Right lobe of liver (tissue), 6 donors: ENCODE data around the gene IGSF9B. TPM values are rescaled to one million over a fixed set of nuclear protein-coding genes. Genes with fewer than 3 reads are reported as not detected.
A peak's percentile ranks its signal among the peaks of the same experiment; 100 is the strongest.

ENCODE experiments used
- ATAC-seq, 4 donors: fragments of 200-7000 bp; cut with Tn5 transposase; one replicate each; pipeline ENCODE4 v1.9.1; 2020; ENCODE audit warnings: mild to moderate bottlenecking in 4 of 4, moderate library complexity in 4 of 4
- DNase-seq, 3 donors: peaks; one replicate each; pipeline ENCODE4 v3.0.0-alpha.2; 2020
- H3K27ac ChIP-seq, 3 donors: fragments of 200-600 bp; one replicate each; pipeline ENCODE4 v1.8.0; 2022
- H3K27me3 ChIP-seq, 2 donors: fragments of 200-600 bp; one replicate each; pipeline ENCODE4 v1.8.0; 2022
- H3K36me3 ChIP-seq, 4 donors: fragments of 200-600 bp; sonication (generic) in 1 of 4; one replicate each; pipeline versions ENCODE4 v1.5.1 to v1.8.0; 2017 to 2022; ENCODE audit warnings: control low read depth in 1 of 4
- H3K4me1 ChIP-seq, 4 donors: fragments of 200-600 bp; sonication (generic) in 1 of 4; one replicate each; pipeline versions ENCODE4 v1.5.1 to v1.8.0; 2017 to 2022; ENCODE audit warnings: control low read depth in 1 of 4
- H3K4me3 ChIP-seq, 3 donors: fragments of 200-600 bp; one replicate each; pipeline ENCODE4 v1.8.0; 2022
- H3K9me3 ChIP-seq, 4 donors: fragments of 200-600 bp; sonication (generic) in 1 of 4; one replicate each; pipeline versions ENCODE4 v1.5.1 to v1.8.0; 2017 to 2022; ENCODE audit warnings: control low read depth in 1 of 4
- POLR2A ChIP-seq: fragments of 450-650 bp; IDR thresholded peaks from one replicate; pipeline ENCODE4 v1.6.1; 2017; ENCODE audit warnings: antibody characterized with exemption, mild to moderate bottlenecking
- WGBS: methylation state at CpG from one replicate; pipeline ENCODE4 v1.1.6; 2018; ENCODE audit warnings: low coverage, low lambda C conversion rate; ENCODE audit not compliant: insufficient coverage; ENCODE audit errors: missing lambda C conversion rate; 5-methylcytosine and 5-hydroxymethylcytosine counted together
- intact Hi-C, 2 donors: fragments of 100-400 bp; cut with DNase I; formaldehyde crosslinking; loops; one replicate each; pipeline versions ENCODE4 v1.11.2 to v1.14.1; 2022
- total RNA-seq, 6 experiments: library from RNA; depleted of rRNA in 2 of 6; stranded (reverse); fragments of >200 nt in 2 of 6; fragmentation: NEBNext Ultra II Directional in 3 of 6; extraction: Animal tissue kit (Norgen Biotek cat#: 25700) in 3 of 6; gene quantifications; one replicate each; pipeline versions ENCODE4 v1.1.0 to v1.2.4, GENCODE V29; 2016 to 2023
- TF ChIP-seq, protein P1 (sequence below), 4 donors: fragments of 200-600 bp in 3 of 4; fragments of 450-650 bp in 1 of 4; IDR thresholded peaks; one replicate each; pipeline versions ENCODE4 v1.5.1 to v1.8.0; 2016 to 2022; ENCODE audit warnings: antibody characterized with exemption in 4 of 4, mild to moderate bottlenecking in 2 of 4
- donor health status: DM: no; HTN: yes; CAD: no.
- donor health status: DM: no; HTN: no; CAD: no.
- donor health status: DM: no; HTN: no; CAD: no.
- donor health status: DM: no; HTN: yes; CAD: no.
- donor health status: DM: no; HTN: yes; CAD: no.

IGSF9B gene
- total RNA-seq, 6 experiments from 2014 or later: 0.15 to 0.23 TPM; not detected in 4

- H3K9me3 ChIP-seq: no peaks in the 10 kb centered on the region
- H3K27ac ChIP-seq: no peak overlapping the region
- 69% methylated on average over 6 of the region's 6 CpGs for WGBS
- no peak overlapping the region for H3K4me3 ChIP-seq
- ATAC-seq: no peak
- H3K27me3 ChIP-seq: no peaks in the 10 kb centered on the region
- no peak for DNase-seq
- TF ChIP-seq, protein P1, sequence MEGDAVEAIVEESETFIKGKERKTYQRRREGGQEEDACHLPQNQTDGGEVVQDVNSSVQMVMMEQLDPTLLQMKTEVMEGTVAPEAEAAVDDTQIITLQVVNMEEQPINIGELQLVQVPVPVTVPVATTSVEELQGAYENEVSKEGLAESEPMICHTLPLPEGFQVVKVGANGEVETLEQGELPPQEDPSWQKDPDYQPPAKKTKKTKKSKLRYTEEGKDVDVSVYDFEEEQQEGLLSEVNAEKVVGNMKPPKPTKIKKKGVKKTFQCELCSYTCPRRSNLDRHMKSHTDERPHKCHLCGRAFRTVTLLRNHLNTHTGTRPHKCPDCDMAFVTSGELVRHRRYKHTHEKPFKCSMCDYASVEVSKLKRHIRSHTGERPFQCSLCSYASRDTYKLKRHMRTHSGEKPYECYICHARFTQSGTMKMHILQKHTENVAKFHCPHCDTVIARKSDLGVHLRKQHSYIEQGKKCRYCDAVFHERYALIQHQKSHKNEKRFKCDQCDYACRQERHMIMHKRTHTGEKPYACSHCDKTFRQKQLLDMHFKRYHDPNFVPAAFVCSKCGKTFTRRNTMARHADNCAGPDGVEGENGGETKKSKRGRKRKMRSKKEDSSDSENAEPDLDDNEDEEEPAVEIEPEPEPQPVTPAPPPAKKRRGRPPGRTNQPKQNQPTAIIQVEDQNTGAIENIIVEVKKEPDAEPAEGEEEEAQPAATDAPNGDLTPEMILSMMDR (IDR thresholded peaks at IDR 0.05): no peak
- no peak for TF ChIP-seq POLR2A
- intact Hi-C loops: no loop called here
- H3K36me3 ChIP-seq: no peaks in the 10 kb centered on the region
- no peaks in the 10 kb centered on the region for H3K4me1 ChIP-seq
Observed at GRCh38 chr11:134001596-134001995, 44.8 kb upstream of the IGSF9B start.

DNA sequence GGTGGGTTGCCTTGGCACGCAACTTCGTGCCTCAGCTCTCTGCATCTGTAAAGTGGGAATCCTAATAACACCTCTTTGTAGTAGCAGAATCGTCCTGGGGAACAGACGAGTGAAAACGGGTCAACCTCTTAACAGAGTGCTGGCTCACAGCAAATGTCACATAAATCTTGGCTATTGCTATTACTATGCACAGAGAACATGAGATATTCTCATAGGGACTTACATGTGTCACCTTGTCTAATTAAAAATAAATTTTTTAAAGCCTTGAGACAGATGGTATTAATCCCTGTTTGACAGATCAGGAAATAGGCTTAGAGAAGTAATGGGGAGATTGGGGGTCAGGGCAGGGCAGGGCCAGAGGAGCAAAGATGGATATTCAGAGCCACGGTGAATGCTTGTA lies 44.3 kb upstream of the IGSF9B start:
- WGBS: 36% methylated on average over 3 of the region's 6 CpGs
- H3K4me3 ChIP-seq: no peak overlapping the region
- intact Hi-C loops: no loop called here
- DNase-seq (no peak), ATAC-seq (no peak)
- no peaks in the 10 kb centered on the region for H3K9me3 ChIP-seq
- no peak overlapping the region for H3K27ac ChIP-seq
- no peaks in the 10 kb centered on the region for H3K36me3 ChIP-seq
- H3K4me1 ChIP-seq: no peaks in the 10 kb centered on the region
- no peaks in the 10 kb centered on the region for H3K27me3 ChIP-seq
- no peak for TF ChIP-seq POLR2A
- TF ChIP-seq, protein P1 (IDR thresholded peaks at IDR 0.05): no peak

DNA sequence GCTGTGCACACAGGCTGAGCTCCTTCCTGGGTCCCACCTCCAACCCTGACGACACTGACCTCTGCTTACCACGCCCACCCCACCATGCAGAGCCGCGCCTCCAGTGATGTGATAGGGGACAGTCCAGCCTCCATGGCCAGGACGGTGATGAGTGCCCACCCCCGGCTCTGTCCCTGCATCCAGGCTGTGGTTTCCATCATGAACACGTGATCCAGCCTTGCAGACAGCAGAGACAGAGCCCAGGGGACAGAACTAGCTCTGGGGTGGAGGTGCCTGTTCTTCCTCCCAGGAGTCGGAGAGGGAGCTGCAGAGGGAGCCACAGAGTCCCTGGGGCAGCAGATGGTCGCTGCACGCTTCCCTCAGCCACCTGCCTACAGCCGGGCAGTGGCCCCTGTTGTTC lies 42.6 kb upstream of the IGSF9B start:
- ATAC-seq (no peak), DNase-seq (no peak)
- Histone ChIP-seq H3K9me3 (no peaks in the 10 kb centered on the region), H3K4me3 (no peak overlapping the region), H3K27ac (no peak overlapping the region), H3K4me1 (no peaks in the 10 kb centered on the region), H3K27me3 (no peaks in the 10 kb centered on the region), H3K36me3 (no peaks in the 10 kb centered on the region)
- intact Hi-C loops: no loop called here
- 19% methylated on average over 4 of the region's 11 CpGs for WGBS
- TF ChIP-seq POLR2A: no peak
- TF ChIP-seq, protein P1 (IDR thresholded peaks at IDR 0.05): no peak

- H3K9me3 ChIP-seq: no peaks in the 10 kb centered on the region
- H3K36me3 ChIP-seq: no peaks in the 10 kb centered on the region
- H3K4me3 ChIP-seq: no peak overlapping the region
- no peaks in the 10 kb centered on the region for H3K27me3 ChIP-seq
- WGBS: 55% methylated on average over 5 of the region's 5 CpGs
- ATAC-seq (peak; percentile 59 to 74 (median 66)), DNase-seq (no peak)
- TF ChIP-seq, protein P1 (IDR thresholded peaks at IDR 0.05): no peak
- no peak for TF ChIP-seq POLR2A
- intact Hi-C loops: no loop called here
- H3K4me1 ChIP-seq: no peaks in the 10 kb centered on the region
- H3K27ac ChIP-seq: no peak overlapping the region
Observed at GRCh38 chr11:133997554-133997953, 40.8 kb upstream of the IGSF9B start.

DNA sequence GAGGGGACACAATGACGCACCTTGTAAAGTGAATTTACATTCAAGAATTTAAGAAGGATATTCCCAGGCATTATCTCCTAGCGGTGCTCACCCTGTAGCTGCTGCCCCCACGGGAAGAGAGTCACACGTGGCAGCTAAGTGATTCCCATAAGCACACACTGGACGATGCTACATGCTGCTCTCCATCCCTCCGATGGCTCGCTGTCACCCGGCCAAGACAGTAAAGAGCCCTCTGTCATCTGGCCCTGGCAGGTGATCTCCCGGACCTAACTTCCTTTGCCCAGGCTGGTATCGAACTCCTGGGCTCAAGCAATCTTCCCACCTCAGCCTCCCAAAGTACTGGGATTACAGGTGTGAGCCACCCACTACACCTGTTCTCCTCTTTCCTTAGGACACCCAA lies 39.9 kb upstream of the IGSF9B start:
- no peaks in the 10 kb centered on the region for H3K9me3 ChIP-seq
- H3K4me3 ChIP-seq: no peak overlapping the region

More for the DNA sequence above, 39.9 kb upstream of the IGSF9B start:
- no peak for ATAC-seq
- TF ChIP-seq POLR2A: no peak
- TF ChIP-seq, protein P1 (IDR thresholded peaks at IDR 0.05): no peak
- intact Hi-C loops: no loop called here
- 68% methylated on average over 8 of the region's 10 CpGs for WGBS
- no peak for DNase-seq
- H3K27ac ChIP-seq: no peak overlapping the region
- H3K4me1 ChIP-seq: no peaks in the 10 kb centered on the region
- H3K36me3 ChIP-seq: no peaks in the 10 kb centered on the region
- H3K27me3 ChIP-seq: no peaks in the 10 kb centered on the region
